Activated naive CD8-positive, alpha-beta T cell treated with anti-CD3 and anti-CD28 coated beads, Interleukin-2, amount 50 U/mL, for 16 hours (primary cell): ENCODE measurements around the gene EGLN1.
"Not testable (repeated sequence)": the region's sequence is repeated elsewhere in the genome, so short reads cannot be mapped to it uniquely, and the experiment has no call there.

Experiments used
- DNase-seq: peaks from one replicate; pipeline ENCODE4 v3.0.0-alpha.2; 2020; ENCODE audit warnings: low read depth, low spot score

The EGLN1 gene

DNA sequence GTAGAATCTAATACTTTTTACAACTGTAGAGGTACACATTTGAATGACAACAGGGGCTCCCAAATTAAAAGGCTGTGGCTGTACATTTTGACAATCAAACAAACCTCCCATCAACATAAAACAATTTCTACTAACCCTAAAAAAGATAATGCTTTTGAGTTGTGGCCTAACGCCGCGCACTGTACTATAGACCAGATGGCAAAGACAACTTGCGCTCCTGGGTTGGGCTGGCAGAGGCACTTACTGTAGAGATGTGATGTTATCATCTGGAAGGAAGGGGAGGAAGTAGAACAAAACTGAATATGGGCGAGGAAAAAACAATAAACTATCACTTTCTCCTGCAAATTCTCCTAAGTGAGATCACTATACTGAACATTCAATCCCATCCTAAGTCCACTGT is 57.9 kb downstream of the EGLN1 start:
- DNase-seq: no peak

DNA sequence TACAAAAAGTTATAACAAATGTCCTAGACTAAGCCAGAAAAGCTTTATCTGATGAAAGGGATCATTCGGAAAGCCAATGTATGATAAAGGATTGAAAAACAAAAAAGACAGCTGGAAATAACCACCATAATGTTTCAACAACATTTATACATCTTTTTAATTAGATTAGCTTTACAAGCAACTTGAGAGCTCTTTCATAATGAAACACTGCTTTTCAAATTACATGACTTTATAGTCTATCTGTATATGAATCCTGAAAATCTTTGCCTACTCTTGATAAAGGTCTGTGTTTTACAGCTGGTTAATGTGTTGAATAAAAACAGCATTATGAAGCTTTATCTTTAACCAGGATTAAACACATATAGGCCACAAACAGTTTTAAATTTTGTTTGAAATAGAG is 58.5 kb downstream of the EGLN1 start:
- no peak for DNase-seq

DNA sequence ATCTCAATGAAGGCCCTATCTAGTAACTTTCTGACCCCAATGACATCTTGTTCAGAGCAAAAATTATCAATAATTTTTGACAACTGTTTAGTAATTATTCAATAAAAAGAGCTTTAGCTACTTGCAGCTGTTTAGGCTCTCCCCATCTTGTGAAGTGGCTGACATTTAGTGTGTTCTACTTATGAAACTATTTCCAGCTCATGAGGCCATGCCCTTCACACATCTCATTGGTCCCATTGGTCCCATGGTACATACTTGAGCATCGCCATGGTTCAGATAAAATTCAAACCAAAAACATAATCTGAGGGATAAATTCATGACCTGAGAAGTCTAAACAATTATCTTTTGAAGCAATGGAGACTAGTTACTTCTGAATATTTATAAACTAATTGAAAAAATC is 59.8 kb downstream of the EGLN1 start:
- DNase-seq: no peak

DNA sequence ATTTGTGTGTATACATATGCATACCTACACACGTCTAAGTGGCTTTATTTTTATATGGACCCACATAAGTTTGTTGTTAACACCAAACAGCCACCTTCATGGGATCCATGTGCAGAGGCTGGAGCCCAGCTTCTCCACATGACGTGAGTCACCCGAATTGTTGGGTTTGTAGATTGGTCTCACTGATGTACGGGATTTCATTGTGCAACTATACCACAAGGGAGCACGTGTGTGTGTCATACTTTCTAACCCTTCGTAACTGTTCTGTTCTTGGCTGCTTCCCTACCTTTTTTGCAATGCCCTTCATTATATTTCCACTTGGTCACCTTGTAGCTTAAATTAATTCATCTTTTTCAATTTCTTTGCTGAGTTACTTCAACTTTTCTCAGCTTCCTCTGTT is 63.0 kb downstream of the EGLN1 start:
- no peak for DNase-seq

DNA sequence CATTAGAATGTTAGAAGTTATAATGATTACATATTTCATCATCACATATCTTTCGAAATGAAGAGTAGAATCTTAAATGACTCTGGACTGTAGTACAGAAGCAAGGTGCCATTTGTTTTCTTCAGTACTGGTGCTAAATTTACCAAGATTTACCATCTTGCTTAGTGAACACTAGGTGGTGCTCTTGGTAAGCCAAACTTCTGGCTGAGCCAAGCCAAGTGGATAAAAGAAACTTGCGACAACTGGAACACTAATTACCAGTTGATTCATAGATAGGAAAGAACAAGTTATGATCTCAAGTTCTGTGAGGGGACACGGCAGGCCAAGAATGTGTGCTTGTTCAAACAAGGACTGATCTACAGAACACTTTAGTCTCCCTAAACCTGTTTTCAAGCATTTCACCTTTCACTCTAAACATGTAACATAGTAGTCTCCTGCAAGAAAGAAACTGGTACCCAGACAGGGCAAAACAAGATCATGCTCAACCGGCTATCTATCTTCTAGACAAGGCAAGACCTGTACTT is 64.2 kb downstream of the EGLN1 start:
- DNase-seq: no peak

DNA sequence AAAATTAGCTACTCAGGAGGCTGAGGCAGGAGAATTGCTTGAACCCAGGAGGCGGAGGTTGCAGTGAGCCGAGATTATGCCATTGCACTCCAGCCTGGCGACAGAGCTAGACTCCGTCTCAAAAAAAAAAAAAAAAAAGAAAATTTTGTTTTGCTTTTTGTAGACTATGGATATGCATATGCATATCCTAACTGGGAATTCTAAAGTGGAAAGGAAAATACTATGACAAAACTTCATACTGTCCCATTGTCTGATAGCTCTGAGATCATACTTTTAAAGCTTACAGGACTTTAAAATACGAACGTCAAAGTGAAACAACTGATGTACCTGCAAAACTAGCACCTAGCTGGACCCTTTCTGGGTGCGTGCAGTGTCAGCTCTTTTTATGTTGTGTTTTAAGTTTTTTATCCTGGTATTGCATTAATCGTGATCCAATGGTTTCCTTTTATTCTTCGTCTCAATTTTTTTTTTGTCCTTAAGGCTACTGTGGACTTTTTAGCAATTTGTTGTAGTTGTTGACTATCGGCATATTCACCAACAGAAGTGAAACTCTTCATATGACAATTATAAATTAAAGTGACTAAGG is 64.8 kb downstream of the EGLN1 start:
- no peak for DNase-seq

DNA sequence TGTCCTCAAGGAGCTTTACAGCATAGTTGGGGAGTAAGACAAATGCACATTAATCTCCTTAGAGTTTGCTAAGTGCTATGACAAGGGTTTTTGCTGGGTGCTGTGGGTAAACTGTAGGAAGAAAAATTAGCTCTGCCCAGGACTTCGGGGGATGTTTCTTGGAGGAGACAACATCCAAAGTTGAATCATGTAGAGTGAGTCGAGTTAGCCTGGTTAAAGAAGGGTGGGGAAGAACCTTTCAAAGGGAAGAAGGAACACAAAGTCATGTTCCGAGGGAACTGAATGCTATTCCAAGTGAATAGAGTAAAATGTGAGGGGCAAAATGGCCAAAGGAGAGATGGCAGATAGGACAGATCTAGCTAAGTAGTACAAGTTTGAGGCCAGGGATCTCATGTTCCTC is 66.9 kb downstream of the EGLN1 start:
- DNase-seq: no peak

DNA sequence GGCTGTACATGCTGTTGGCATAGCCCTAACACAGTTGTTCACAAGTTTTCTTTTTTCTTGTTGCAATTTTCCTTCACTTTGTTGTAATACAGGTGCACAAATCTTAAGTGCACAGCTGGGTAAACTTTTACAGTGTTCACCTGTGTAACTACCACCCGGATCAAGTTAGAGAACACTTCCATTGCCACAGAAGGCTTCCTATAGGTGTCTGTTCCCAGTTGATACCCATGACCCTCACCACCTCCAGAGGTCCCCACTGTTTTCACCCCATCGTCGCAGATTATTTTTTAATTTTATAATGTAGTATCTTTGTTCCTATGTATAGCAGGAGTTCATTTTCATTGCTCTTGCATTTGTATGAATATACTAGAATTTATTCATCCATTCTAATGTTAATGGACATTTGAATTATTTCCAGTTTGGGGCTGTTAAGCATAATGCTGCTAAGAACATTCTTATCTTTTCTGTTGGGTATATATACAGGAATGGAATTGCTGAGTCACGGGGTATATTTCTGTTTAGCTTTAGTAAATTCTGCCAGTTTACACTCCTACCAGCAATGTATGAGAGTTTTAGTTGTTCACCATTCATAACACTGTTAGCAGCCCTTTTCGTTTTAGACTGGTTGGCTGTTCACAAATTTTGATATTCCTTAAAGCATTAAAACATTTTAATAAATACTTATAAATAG is 67.6 kb downstream of the EGLN1 start:
- no peak for DNase-seq

DNA sequence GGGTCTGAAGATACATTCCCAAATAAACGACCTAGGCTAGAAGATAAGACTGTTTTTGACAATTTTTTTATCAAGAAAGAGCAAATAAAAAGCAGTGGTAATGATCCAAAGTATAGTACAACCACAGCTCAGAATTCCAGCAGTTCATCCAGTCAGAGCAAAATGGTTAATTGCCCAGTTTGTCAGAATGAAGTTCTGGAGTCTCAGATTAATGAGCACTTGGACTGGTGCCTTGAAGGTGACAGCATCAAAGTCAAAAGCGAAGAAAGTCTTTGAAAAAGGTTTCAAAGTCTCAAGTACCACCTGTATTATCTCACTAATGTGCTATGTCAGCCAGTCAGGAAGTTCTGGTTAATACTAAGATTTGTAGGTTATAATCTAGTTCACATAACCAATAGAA is 69.0 kb downstream of the EGLN1 start:
- DNase-seq: no peak

DNA sequence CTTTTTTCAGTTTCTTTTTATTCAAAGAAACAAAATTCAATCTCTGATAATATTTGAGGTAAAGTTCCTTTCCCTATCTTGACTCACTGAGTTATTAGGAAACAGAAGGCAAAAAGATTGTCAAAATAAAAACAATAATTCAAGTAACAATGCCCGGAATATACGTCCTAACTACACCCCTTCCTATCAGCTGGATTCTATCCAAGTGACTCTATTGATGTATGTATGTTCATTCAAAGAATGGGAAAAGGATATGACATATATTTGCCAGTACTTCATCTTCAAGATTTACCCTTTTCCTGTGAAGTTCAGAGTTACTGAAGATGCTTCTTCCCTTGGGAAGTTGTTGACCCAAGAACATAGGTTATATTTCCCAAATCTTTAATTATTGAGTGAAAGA is 70.3 kb downstream of the EGLN1 start:
- no peak for DNase-seq

DNA sequence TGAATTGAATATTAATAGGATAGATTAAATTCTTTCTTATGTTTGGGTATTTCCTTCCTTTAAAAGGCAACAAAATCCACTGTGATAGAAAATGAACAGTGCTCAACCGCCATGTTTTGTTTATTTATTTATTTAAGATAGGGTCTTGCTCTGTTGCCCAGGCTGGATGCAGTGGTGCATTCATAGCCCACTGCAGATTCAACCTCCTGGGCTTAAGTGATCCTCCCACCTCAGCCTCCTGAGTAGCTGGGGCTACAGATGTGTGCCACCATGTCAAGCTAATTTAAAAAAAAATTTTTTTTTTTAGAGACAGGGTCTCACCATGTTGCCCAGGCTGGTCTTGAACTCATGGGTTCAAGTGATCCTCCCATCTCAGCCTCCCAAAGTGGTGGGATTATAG is 73.2 kb downstream of the EGLN1 start:
- not testable (repeated sequence) for DNase-seq

DNA sequence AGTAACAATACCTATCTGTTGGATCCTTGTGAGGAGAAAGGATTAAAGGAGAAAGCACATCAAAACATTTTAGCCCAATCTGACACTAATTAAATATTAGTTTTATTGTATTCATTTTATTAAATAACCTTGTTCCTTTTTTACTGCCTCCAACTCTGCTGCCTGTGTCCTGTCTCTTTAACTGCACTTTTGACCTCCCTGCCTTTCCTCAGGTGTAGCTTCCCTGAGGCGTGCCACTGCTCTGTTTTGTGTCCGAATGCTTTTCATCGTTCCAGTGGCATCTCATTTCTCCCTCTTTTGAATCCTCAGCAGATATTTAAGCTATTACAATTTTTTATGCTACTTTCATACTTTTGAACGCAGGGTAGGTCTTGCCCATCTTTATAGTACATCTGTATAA is 73.6 kb downstream of the EGLN1 start:
- DNase-seq: no peak

DNA sequence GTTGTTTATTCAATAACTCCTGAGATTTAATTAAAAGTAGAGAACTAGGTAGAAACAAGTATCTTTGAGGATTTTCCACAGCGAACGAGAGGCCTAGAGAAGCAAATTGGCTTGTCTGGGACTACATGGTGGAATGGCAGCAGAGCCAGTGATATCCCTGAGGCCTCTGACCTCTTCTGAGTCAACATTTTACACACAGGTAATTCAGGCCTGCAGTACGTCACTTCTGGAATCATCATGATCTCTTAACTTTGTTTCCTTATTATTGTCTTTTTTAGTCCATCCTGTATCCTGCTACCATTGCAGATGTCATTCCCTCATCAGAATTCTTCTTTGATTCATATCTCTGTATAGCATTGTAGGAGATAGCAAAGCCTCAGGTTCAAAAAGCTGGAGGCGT is 74.1 kb downstream of the EGLN1 start:
- DNase-seq: no peak

DNA sequence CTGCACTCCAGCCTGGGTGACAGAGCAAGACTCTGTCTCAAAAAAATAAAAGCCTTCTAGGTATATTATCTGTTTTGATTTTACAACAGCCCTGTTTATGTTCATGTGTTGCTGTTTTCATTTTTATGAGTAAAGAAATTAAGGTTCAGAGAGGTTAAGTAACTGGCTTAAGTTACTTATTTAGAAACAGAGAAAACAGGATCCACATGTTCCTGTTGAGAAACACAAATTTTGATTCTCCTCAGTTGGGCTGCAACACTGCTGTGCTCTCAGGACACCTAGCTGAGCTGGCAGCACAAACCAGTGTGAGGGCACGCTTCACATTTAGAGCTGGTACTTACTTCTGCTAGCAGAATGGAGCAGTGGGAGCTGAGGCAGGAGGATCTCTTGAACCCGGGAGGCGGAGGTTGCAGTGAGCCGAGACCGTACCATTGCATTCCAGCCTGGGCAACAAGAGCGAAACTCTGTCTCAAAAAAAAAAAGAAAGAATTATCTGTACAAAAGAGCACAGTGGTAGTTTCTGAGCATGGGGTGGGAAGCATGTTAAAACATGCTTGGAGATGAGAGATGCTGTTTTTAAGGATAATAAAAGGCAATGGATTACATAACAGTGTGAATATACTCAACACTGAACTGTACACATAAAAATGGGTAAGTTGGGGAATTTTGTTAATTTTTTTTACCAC is 81.6 kb downstream of the EGLN1 start:
- no peak for DNase-seq

DNA sequence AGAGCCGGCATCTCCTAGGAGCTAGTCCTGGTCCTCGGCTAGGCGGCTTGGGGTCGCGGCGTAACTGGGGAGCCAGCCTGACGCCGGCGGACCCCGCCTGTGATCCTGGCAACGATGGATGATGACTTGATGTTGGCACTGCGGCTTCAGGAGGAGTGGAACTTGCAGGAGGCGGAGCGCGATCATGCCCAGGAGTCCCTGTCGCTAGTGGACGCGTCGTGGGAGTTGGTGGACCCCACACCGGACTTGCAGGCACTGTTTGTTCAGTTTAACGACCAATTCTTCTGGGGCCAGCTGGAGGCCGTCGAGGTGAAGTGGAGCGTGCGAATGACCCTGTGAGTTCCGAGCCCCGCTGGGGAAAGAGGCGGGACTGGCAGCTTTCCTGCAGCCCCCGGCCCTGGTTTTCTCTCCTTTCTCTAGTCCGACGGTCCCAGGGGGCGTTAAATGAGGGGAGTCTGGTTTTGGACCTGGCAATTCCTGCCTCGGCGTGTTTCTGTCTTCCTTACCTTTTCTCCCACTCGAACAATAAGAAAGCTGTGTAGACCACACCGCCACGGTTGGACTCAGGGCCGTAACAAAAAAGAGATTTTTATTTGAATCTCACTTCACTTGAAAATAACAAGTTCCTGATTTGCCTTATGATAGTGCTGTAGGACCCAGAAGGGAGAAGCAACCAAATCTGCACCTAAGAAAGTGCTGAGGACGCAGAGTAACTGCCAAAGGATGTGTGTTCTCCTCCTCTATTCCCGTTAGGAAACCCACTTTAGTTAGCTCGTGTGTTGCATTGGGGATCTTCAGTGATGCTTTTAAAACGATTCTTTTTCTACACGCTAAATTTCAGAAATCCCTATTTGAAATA is 83.6 kb downstream of the EGLN1 start, which contains the start of gene SPRTN:
Gene SPRTN (plus strand): TSS at position 24 of the 859 bp plus-strand sequence. CDS start 91 bp downstream, at position 115.
- no peak for DNase-seq

DNA sequence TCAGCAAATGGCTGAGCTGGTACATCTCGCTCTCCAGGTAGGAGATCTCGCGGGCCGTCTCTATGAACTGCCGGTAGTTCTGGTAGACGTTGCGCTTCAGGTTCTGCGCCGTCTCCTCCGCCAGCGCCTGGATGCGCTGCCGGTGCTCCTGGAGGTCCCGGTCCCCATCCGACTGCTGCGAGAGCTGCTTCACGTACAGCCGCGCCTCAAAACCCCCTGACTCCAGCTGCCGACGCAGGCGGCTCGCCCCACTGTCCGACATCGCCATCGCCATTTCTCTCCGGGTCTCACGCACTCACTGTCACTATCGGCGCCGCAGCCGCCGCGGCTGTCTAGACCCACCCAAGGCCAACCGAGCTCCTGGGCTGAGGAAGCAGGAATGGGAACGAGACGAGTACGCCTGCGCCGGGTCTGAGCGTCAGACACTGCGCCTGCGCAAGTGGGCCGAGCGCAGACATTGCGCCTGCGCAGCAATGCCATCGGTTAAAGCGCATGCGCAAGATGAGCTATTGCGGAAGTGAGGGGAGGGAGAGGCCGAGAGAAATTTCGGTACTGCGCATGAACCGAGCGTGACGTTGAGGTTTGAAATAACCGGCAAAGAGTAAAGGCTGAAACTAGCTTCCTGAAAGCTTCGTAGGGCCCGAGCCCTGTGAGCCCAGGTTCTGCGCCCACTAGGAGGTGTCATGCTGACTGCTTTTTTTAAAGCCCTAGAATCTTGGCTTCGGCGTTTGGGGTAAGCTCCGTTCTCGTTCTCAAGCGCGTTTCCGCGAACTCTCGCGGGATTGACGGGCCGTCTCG is 84.4 kb downstream of the EGLN1 start, which contains the start of gene EXOC8:
Gene EXOC8 (minus strand): TSS at position 381 of the 798 bp plus-strand sequence. CDS start 107 bp downstream, at position 274.
- peak; percentile 88 for DNase-seq

DNA sequence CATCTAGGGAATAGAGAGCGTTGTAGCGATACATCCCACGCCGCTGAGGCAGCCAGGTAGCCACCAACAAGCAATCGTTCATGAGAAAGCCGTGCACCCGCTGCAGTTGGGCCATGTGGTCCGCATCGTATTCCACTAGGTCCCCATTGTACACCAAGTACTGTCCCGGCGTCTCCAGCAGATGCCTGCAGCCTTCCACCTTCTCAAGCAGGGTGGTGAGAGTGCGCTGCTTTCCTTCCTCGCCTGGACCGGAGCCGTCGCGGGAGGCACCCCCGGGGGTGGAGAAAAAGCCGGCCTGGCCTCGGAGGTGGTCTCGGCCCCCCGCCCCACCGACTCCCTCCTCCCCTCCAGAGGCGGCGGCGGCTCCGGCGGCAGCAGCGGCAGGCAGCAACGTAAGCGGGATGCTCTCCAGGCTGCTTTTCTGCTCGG is 85.0 kb downstream of the EGLN1 start:
- DNase-seq: no peak

DNA sequence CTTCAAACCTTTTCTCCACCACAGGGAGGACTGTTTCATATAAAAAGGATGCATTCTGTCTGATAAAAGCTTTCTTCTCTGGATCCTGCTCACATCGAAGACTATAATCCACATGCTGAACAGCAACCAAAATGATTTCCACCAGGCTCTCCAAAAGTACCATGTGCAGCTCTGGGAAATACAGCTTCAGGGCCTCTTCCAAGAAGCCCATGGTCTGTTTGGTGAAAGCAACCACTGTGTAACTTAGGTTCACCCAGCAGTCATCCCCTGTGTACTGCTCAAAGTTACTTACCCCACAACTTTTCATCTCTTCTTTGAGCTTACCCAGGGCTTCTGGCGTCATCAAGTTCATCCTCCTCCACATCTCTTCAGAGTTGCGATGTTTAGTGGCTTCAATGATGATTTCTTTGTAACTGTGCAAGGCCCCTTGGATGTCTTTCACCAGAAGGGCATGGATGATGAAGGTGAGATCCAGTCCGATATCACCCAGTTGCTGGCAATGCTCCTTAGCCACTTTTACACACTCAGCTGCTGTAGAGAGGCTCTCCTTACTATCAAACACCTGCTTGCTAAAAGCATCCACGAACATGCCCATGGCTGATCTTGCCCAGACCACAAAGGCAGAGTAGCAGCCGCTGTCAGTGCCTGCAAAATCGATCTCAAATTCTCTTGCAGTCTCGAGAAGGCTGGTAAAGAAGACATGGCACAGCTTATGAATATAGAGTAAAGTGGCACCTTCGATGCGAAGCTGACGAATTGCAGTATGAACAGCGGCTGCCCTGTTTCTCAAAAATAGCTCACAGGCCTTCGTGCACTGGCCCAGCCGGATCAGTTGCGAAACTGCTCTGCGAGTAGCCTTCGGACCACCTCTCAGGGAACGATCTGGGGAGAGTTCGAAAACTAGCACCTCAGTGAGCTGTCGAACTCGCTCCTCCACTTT is 86.2 kb downstream of the EGLN1 start:
- no peak for DNase-seq

DNA sequence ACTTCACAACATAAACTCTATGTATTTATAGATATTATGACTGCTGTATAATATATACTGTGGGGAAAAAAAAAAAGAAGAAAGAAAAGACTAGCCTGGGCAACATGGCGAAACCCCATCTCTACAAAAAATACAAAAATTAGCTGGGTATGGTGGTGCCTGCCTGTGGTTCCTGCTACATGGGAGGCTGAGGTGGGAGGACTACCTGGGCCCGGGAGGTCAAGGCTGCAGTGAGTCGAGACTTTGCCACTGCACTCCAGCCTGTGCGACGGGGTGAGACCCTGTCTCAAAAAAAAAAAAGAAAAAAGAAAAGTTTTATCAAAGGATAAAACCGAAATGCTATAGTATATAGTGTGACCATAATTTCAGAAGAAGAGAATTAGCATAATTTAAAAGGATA is 87.1 kb downstream of the EGLN1 start:
- DNase-seq: no peak
